SU-DHL-6 (cell line): ENCODE data around the gene ANKRD17.

ENCODE experiments used
- EZH2phosphoT487 ChIP-seq: fragments of 200-600 bp; sonication (generic), shearing (Covaris generic); conservative IDR thresholded peaks from 2 replicates; pipeline ENCODE4 v1.6.1; 2018; ENCODE audit warnings: mild to moderate bottlenecking, antibody characterized with exemption, low read length, moderate library complexity, mixed read lengths
- TF ChIP-seq, protein P1 (sequence below): fragments of 200-600 bp; sonication (generic); IDR thresholded peaks from one replicate; pipeline ENCODE4 v1.5.1; 2017; ENCODE audit warnings: antibody characterized with exemption, mild to moderate bottlenecking, low read length, moderate library complexity; ENCODE audit not compliant: insufficient read depth, poor library complexity, severe bottlenecking

DNA sequence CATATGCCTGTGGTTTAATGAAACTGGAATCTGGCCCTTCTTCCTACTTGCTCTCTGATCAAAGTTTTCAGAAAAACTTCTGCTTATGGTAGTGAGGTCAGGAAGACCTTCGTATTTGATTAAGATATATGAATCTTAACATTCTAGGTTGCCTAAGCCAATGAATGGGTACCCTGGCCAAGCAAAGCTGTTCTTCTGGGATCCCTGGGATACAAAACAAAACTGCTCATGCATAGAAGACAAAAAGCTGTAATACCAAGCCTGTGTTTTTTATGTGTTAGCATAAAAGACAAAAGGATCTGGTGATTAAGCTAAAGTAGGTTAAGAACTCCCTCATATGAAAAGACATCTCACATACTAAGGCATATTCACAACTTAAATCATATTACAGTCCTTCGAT, 21.6 kb downstream of the ANKRD17 start:
- TF ChIP-seq, protein P1, sequence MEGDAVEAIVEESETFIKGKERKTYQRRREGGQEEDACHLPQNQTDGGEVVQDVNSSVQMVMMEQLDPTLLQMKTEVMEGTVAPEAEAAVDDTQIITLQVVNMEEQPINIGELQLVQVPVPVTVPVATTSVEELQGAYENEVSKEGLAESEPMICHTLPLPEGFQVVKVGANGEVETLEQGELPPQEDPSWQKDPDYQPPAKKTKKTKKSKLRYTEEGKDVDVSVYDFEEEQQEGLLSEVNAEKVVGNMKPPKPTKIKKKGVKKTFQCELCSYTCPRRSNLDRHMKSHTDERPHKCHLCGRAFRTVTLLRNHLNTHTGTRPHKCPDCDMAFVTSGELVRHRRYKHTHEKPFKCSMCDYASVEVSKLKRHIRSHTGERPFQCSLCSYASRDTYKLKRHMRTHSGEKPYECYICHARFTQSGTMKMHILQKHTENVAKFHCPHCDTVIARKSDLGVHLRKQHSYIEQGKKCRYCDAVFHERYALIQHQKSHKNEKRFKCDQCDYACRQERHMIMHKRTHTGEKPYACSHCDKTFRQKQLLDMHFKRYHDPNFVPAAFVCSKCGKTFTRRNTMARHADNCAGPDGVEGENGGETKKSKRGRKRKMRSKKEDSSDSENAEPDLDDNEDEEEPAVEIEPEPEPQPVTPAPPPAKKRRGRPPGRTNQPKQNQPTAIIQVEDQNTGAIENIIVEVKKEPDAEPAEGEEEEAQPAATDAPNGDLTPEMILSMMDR: no peak
- no peak for TF ChIP-seq EZH2phosphoT487
